Panc1 (cell line): ENCODE data around the gene GALNTL6.

ENCODE experiments used
- CTCF ChIP-seq: fragments of 450-650 bp; IDR thresholded peaks from 2 replicates; pipeline ENCODE4 v1.5.1; 2017; ENCODE audit warnings: mild to moderate bottlenecking
- POLR2AphosphoS5 ChIP-seq: IDR thresholded peaks from 2 replicates; pipeline ENCODE4 v1.6.1; 2012; ENCODE audit warnings: mild to moderate bottlenecking, low read depth, low read length, moderate library complexity
- REST ChIP-seq, 2 experiments: IDR thresholded peaks; 2 replicates each; pipeline ENCODE4 v1.6.1; 2011 to 2012; ENCODE audit warnings: low read depth in 2 of 2, control low read depth in 1 of 2, low read length in 1 of 2, mild to moderate bottlenecking in 1 of 2, moderate library complexity in 1 of 2; ENCODE audit not compliant: insufficient read depth in 1 of 2
- SIN3A ChIP-seq: IDR thresholded peaks from 2 replicates; pipeline ENCODE4 v1.6.1; 2012; ENCODE audit warnings: low read depth, mild to moderate bottlenecking, low read length, moderate library complexity, borderline replicate concordance; ENCODE audit not compliant: insufficient read depth

- TF ChIP-seq POLR2AphosphoS5: no peak
- no peak for TF ChIP-seq CTCF
- no peak for TF ChIP-seq REST (IDR thresholded peaks at IDR 0.05; ENCODE audit: insufficient read depth in 1 of 2, low read depth in 2 of 2, low read length in 1 of 2)
- no peak for TF ChIP-seq SIN3A
Measured at GRCh38 chr4:172042714-172043114, 229.5 kb downstream of the GALNTL6 start.
